Measurements from ENCODE around the gene CXCR1. TPM values are rescaled to one million over a fixed set of nuclear protein-coding genes. Genes with fewer than 3 reads are reported as not detected.

Gene CXCR1
- total RNA-seq, 1 donor from 2014 or later, result not detected

DNA sequence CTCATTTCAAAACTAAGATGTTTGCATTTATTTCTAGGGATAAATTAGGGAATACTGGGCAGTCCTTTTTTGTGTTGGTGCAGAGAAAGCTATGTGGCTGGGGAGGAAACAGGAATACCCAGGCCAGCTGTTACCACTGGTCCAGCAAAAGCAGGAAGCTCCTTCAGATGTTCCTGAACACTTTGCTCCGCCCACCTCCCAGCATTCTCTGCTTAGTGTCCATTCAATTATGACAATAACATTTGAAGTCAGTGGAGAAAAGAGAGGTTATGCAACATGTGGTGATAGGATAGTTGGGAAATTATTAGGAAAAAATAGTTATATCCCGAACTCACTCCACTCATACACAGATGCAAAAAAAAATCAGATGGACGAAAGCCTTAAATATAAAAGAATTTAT, 28.1 kb upstream of the CXCR1 start:
- no peak for DNase-seq (ENCODE audit: low read depth)
- no peaks in the 10 kb centered on the region for H3K27me3 ChIP-seq (ENCODE audit: control insufficient read depth, insufficient read depth, low read length)
- no peaks in the 10 kb centered on the region for H3K36me3 ChIP-seq (ENCODE audit: control insufficient read depth, insufficient read depth, low read length)
- no peak overlapping the region for H3K4me3 ChIP-seq (ENCODE audit: low read depth, low read length)
- TF ChIP-seq, protein P1, sequence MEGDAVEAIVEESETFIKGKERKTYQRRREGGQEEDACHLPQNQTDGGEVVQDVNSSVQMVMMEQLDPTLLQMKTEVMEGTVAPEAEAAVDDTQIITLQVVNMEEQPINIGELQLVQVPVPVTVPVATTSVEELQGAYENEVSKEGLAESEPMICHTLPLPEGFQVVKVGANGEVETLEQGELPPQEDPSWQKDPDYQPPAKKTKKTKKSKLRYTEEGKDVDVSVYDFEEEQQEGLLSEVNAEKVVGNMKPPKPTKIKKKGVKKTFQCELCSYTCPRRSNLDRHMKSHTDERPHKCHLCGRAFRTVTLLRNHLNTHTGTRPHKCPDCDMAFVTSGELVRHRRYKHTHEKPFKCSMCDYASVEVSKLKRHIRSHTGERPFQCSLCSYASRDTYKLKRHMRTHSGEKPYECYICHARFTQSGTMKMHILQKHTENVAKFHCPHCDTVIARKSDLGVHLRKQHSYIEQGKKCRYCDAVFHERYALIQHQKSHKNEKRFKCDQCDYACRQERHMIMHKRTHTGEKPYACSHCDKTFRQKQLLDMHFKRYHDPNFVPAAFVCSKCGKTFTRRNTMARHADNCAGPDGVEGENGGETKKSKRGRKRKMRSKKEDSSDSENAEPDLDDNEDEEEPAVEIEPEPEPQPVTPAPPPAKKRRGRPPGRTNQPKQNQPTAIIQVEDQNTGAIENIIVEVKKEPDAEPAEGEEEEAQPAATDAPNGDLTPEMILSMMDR (IDR thresholded peaks at IDR 0.05; ENCODE audit: insufficient read depth, low read length, poor library complexity, severe bottlenecking), result no peak

DNA sequence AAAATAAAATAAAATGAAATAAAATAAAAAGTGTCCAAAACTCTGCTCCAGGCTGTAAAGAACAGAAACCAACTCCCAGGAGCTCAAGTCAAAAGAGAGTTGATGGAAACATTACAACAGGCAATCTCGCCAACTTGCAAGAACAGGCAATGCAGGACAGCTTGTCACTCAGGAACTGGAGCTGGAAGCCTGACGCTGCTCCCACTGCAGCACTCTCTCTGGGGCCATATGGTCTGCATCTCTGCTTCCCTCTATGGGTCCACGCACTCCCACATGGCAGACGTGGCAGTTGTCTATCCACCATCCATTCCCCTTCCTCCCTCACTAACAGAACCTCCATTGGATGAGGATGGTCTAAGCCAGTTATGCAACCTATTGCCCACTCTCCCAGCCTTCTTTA, 26.9 kb upstream of the CXCR1 start:
- Histone ChIP-seq H3K4me3 (ENCODE audit: low read depth, low read length) (no peak overlapping the region), H3K27me3 (ENCODE audit: control insufficient read depth, insufficient read depth, low read length) (no peaks in the 10 kb centered on the region), H3K36me3 (ENCODE audit: control insufficient read depth, insufficient read depth, low read length) (no peaks in the 10 kb centered on the region)
- no peak for DNase-seq (ENCODE audit: low read depth)
- TF ChIP-seq, protein P1 (IDR thresholded peaks at IDR 0.05; ENCODE audit: insufficient read depth, low read length, poor library complexity, severe bottlenecking), result no peak

DNA sequence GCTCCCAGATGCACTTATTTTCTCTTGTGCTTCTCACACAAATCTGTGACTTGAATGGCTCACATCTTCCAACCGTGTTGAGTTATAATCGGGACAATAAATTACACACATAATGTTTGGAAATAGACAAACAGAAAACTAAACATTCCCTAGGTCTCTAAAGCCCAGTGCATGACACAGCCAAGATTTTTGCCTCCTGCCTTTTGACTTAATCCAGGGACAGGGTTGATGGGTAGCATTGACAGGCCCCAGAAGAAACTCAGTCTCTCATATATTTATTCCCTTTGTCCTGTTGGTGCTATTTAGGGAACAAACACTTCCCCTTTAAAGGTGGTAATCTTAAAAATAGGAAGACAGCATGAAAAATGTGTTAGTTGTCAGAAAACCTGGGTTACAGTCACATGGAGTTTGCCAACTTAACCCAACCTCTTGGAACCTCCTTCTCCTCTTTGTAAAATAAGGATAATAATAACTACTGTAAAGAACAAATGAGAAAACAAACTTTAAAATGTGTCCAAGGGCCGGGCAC, 26.2 kb upstream of the CXCR1 start:
- no peak for DNase-seq (ENCODE audit: low read depth)
- TF ChIP-seq, protein P1 (IDR thresholded peaks at IDR 0.05; ENCODE audit: insufficient read depth, low read length, poor library complexity, severe bottlenecking), result no peak
- Histone ChIP-seq H3K27me3 (ENCODE audit: control insufficient read depth, insufficient read depth, low read length) (no peaks in the 10 kb centered on the region), H3K36me3 (ENCODE audit: control insufficient read depth, insufficient read depth, low read length) (no peaks in the 10 kb centered on the region), H3K4me3 (ENCODE audit: low read depth, low read length) (no peak overlapping the region)

DNA sequence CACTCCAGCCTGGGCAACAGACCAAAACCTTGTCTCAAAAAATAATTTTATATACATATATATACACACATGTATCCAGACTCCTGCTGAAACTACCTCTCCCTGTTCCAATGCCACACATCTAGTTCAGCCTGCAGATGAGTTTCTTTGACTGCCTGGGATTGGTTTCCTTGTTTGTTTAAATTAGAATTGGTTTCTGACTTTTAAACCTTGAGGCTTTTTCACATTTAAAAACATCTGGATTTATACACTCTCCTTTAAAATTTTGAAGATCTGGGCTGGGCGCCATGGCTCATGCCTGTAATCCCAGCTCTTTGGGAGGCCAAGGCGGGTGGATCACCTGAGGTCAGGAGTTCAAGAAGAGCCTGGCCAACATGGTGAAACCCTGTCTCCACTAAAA, 21.8 kb upstream of the CXCR1 start:
- Histone ChIP-seq H3K27me3 (ENCODE audit: control insufficient read depth, insufficient read depth, low read length) (peaks cover 2% of the 10 kb centered on the region), H3K4me3 (ENCODE audit: low read depth, low read length) (no peak overlapping the region), H3K36me3 (ENCODE audit: control insufficient read depth, insufficient read depth, low read length) (no peaks in the 10 kb centered on the region)
- no peak for DNase-seq (ENCODE audit: low read depth)
- TF ChIP-seq, protein P1 (IDR thresholded peaks at IDR 0.05; ENCODE audit: insufficient read depth, low read length, poor library complexity, severe bottlenecking), result no peak

- TF ChIP-seq, protein P1 (IDR thresholded peaks at IDR 0.05; ENCODE audit: insufficient read depth, low read length, poor library complexity, severe bottlenecking), result no peak
- H3K27me3 ChIP-seq (ENCODE audit: control insufficient read depth, insufficient read depth, low read length), result peaks cover 3% of the 10 kb centered on the region
- no peak overlapping the region for H3K4me3 ChIP-seq (ENCODE audit: low read depth, low read length)
- H3K36me3 ChIP-seq (ENCODE audit: control insufficient read depth, insufficient read depth, low read length), result no peaks in the 10 kb centered on the region
- DNase-seq (ENCODE audit: low read depth), result no peak
Measured at GRCh38 chr2:218187296-218188015, 20.7 kb upstream of the CXCR1 start.

DNA sequence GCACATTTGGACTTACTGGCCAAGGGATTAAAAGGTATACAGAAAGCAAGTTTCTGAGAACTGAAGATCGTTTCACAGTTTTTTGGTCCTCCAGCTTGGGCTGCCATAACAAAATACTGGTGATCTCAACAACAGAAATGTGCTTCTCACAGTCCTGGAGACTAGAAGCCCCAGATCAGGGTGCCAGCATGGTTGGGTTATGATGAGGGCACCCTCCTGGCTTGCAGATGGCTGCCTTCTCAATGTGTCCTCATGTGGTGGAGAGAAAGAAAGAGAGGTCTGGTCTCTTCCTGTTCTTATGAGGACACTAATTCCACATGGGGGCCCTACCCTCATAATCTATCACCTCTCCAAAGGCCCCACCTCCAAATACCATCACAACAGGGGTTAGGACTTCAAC, 20.1 kb upstream of the CXCR1 start:
- no peaks in the 10 kb centered on the region for H3K36me3 ChIP-seq (ENCODE audit: control insufficient read depth, insufficient read depth, low read length)
- no peak overlapping the region for H3K4me3 ChIP-seq (ENCODE audit: low read depth, low read length)
- DNase-seq (ENCODE audit: low read depth), result no peak
- TF ChIP-seq, protein P1 (IDR thresholded peaks at IDR 0.05; ENCODE audit: insufficient read depth, low read length, poor library complexity, severe bottlenecking), result no peak
- peaks cover 5% of the 10 kb centered on the region for H3K27me3 ChIP-seq (ENCODE audit: control insufficient read depth, insufficient read depth, low read length)

All from kidney epithelial cell (primary cell).